Measurements from ENCODE around the gene SLC4A2.

The SLC4A2 gene

DNA sequence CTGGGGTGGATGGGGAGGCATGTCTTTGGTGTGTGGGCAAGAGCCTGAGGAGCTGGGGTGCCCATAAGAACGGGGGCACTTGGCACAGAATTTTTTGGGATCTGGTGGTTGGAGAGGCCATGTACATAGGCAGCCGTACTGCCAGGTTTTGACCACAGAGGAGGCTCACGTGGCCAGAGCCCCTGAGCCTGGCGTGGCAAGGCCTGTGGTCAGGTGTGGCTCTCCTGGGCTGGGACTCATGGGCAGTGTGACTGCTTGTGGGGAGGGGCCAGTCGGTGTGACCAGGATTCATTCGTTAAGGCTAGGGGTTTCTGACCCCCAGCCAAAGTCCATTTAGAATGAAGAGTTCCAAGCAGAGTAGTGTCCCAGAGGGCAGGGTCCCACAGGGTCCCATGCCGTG is 65.1 kb downstream of the SLC4A2 start:
- H3K9me3 ChIP-seq (ENCODE audit: control extremely low read depth in 1 of 5, control insufficient read depth in 4 of 5, insufficient read depth in 2 of 5, low read depth in 1 of 5, low read length in 4 of 5): no peaks in the 10 kb centered on the region
- H3K27ac ChIP-seq (ENCODE audit: insufficient read depth in 1 of 2, low read depth in 1 of 2, low read length in 2 of 2, poor library complexity in 1 of 2, severe bottlenecking in 2 of 2): no peak overlapping the region

DNA sequence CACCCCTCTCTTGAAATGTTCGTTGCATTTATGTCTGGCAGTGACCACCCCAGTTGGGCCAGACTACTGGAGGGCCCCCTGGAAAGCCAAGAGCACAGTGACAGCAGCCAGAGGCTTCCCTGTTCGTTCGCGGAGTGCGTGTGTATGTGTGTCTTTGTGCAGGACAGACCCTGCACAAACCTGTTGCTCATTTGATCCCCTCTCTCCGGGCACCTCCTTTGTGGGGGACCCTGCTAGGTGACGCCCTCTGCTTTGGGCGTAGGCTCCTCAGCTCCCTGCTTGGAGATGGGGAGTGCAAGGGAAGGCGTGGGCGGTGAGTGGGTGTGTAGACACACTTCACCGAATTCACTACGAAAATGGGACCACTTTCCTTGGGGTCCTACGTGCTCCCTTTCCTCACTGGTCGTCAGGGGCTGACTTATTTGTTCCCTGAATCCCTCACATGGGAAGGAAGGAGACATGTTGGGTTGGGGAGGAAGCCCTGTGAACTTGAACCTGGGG is 65.6 kb downstream of the SLC4A2 start:
- Histone ChIP-seq H3K4me1 (ENCODE audit: control extremely low read depth in 1 of 4, control insufficient read depth in 4 of 4, insufficient read depth in 4 of 4, low read length in 3 of 4) (no peaks in the 10 kb centered on the region), H3K27ac (ENCODE audit: insufficient read depth in 1 of 2, low read depth in 1 of 2, low read length in 2 of 2, poor library complexity in 1 of 2, severe bottlenecking in 2 of 2) (no peak overlapping the region), H3K27me3 (replicated peaks in 2 of 5; ENCODE audit: control insufficient read depth in 4 of 5, insufficient read depth in 5 of 5, low read length in 4 of 5) (no peaks in the 10 kb centered on the region), H3K36me3 (ENCODE audit: control insufficient read depth in 4 of 4, insufficient read depth in 4 of 4, low read length in 3 of 4) (peaks cover 0 to 77% (median 42%) of the 10 kb centered on the region in 4 experiments), H3K4me3 (ENCODE audit: control insufficient read depth in 1 of 7, extremely low read depth in 1 of 7, insufficient read depth in 4 of 7, low read depth in 2 of 7, low read length in 6 of 7) (no peak overlapping the region), H3K9me3 (ENCODE audit: control extremely low read depth in 1 of 5, control insufficient read depth in 4 of 5, insufficient read depth in 2 of 5, low read depth in 1 of 5, low read length in 4 of 5) (no peaks in the 10 kb centered on the region)
- ChIA-PET CTCF (interaction anchor here (1.1 to 2.7 kb wide), 16 partner anchors 10 to 217 kb away, joined by 3 to 15 read pairs (median 4); partner anchors contain the start of gene NUB1), POLR2A (no interaction called here)
- no peak for DNase-seq
- 97% methylated on average over 13 of the region's 14 CpGs for WGBS (ENCODE audit: insufficient coverage)

More for the DNA sequence above, 65.1 kb downstream of the SLC4A2 start:
- ChIA-PET CTCF (interaction anchor here (0.8 to 2.7 kb wide), 28 partner anchors 9 to 217 kb away, joined by 3 to 15 read pairs (median 4); partner anchors contain the start of gene NUB1), POLR2A (no interaction called here)
- no peak for DNase-seq
- H3K4me1 ChIP-seq (ENCODE audit: control extremely low read depth in 1 of 4, control insufficient read depth in 4 of 4, insufficient read depth in 4 of 4, low read length in 3 of 4): no peaks in the 10 kb centered on the region
- peaks cover 0 to 77% (median 44%) of the 10 kb centered on the region in 4 experiments for H3K36me3 ChIP-seq (ENCODE audit: control insufficient read depth in 4 of 4, insufficient read depth in 4 of 4, low read length in 3 of 4)
- 97% methylated on average over 7 of the region's 7 CpGs for WGBS (ENCODE audit: insufficient coverage)
- no peak overlapping the region for H3K4me3 ChIP-seq (ENCODE audit: control insufficient read depth in 1 of 7, extremely low read depth in 1 of 7, insufficient read depth in 4 of 7, low read depth in 2 of 7, low read length in 6 of 7)
- H3K27me3 ChIP-seq (replicated peaks in 2 of 5; ENCODE audit: control insufficient read depth in 4 of 5, insufficient read depth in 5 of 5, low read length in 4 of 5): no peaks in the 10 kb centered on the region

DNA sequence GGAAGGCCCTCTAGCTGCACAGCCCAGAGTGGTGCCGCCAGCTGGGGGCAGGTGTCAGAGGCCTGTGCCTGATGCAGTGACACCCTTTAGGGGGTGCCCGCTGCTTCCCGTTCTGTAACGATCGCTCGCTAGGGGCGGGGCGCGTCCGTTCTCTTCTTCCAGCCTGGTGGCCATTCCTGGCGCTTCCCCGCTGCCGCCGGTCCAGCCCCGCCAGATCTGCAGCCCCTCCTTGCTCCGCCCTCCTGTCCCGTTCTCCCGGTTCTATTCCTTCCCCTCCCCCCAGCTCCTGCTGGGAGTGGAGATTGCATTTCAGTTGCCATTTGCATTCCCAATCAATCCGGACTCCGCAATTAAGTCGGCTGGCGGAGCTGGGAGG is 66.1 kb downstream of the SLC4A2 start:
- ChIA-PET CTCF (interaction anchor here (1.3 to 2.7 kb wide), 5 partner anchors 13 to 125 kb away, joined by 3 to 15 read pairs (median 3); no protein-coding TSS in a partner anchor), POLR2A (no interaction called here)
- 83% methylated on average over 17 of the region's 22 CpGs for WGBS (ENCODE audit: insufficient coverage)
- Histone ChIP-seq H3K4me1 (ENCODE audit: control extremely low read depth in 1 of 4, control insufficient read depth in 4 of 4, insufficient read depth in 4 of 4, low read length in 3 of 4) (no peaks in the 10 kb centered on the region), H3K9me3 (ENCODE audit: control extremely low read depth in 1 of 5, control insufficient read depth in 4 of 5, insufficient read depth in 2 of 5, low read depth in 1 of 5, low read length in 4 of 5) (no peaks in the 10 kb centered on the region), H3K27me3 (replicated peaks in 2 of 5; ENCODE audit: control insufficient read depth in 4 of 5, insufficient read depth in 5 of 5, low read length in 4 of 5) (no peaks in the 10 kb centered on the region), H3K27ac (ENCODE audit: insufficient read depth in 1 of 2, low read depth in 1 of 2, low read length in 2 of 2, poor library complexity in 1 of 2, severe bottlenecking in 2 of 2) (no peak overlapping the region), H3K36me3 (ENCODE audit: control insufficient read depth in 4 of 4, insufficient read depth in 4 of 4, low read length in 3 of 4) (peaks cover 0 to 77% (median 39%) of the 10 kb centered on the region in 4 experiments), H3K4me3 (ENCODE audit: control insufficient read depth in 1 of 7, extremely low read depth in 1 of 7, insufficient read depth in 4 of 7, low read depth in 2 of 7, low read length in 6 of 7) (no peak overlapping the region)
- DNase-seq: no peak

DNA sequence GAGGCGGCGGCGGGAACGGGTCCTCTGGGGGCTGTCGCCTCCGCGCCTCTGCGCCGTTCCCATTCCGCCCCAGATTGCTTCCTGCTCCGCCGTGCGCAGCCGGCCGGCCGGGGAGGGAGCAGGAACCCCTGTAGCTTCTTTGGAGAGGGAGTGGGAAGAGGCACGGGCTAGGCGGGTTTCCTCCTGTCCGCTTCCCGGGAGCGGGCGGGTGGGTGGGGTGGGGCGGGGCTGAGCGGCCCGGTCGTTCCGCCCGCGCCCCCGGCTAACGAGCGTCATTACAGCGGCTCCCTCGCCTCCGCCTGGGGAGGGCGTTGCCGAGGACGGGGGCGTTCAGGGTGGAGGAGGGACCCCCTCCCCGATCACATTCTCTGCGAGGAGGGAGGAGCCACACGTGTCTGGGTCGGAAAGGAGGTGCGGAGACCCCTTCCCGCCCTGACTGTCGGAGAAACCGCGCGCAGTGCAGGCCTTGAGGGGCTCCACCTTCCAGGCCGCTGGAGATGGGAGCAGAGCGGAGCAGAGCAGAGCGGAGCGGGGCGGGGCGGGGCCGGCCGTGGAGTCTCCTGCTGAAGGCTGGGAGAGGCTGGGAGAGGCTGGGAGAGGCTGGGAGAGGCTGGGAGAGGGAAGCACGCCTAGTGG is 66.6 kb downstream of the SLC4A2 start:
- CTCF ChIA-PET: interaction anchor here (1.4 to 1.5 kb wide), 3 partner anchors 12 to 49 kb away, joined by 3 to 4 read pairs (median 3); no protein-coding TSS in a partner anchor
- POLR2A ChIA-PET: no interaction called here
- WGBS (ENCODE audit: insufficient coverage): 87% methylated on average over 44 of the region's 58 CpGs

More for the DNA sequence above, 66.6 kb downstream of the SLC4A2 start:
- H3K9me3 ChIP-seq (ENCODE audit: control extremely low read depth in 1 of 5, control insufficient read depth in 4 of 5, insufficient read depth in 2 of 5, low read depth in 1 of 5, low read length in 4 of 5): no peaks in the 10 kb centered on the region
- peaks cover 0 to 77% (median 39%) of the 10 kb centered on the region in 4 experiments for H3K36me3 ChIP-seq (ENCODE audit: control insufficient read depth in 4 of 4, insufficient read depth in 4 of 4, low read length in 3 of 4)
- no peaks in the 10 kb centered on the region for H3K4me1 ChIP-seq (ENCODE audit: control extremely low read depth in 1 of 4, control insufficient read depth in 4 of 4, insufficient read depth in 4 of 4, low read length in 3 of 4)
- H3K4me3 ChIP-seq (ENCODE audit: control insufficient read depth in 1 of 7, extremely low read depth in 1 of 7, insufficient read depth in 4 of 7, low read depth in 2 of 7, low read length in 6 of 7): no peak overlapping the region
- H3K27ac ChIP-seq (ENCODE audit: insufficient read depth in 1 of 2, low read depth in 1 of 2, low read length in 2 of 2, poor library complexity in 1 of 2, severe bottlenecking in 2 of 2): no peak overlapping the region
- H3K27me3 ChIP-seq (replicated peaks in 2 of 5; ENCODE audit: control insufficient read depth in 4 of 5, insufficient read depth in 5 of 5, low read length in 4 of 5): no peaks in the 10 kb centered on the region
- DNase-seq: no peak

Data from common myeloid progenitor, CD34-positive (primary cell).